Peyer's patch (tissue), 4 donors: ENCODE results near the gene GPATCH4.

Experiments used
- POLR2A ChIP-seq, 2 donors: fragments of 450-650 bp; IDR thresholded peaks; one replicate each; pipeline ENCODE4 v1.5.1; 2017; ENCODE audit warnings: antibody characterized with exemption in 2 of 2, mild to moderate bottlenecking in 2 of 2, moderate library complexity in 2 of 2
- TF ChIP-seq, protein P1 (sequence below), 6 experiments: fragments of 450-650 bp in 4 of 6; fragments of 200-600 bp in 2 of 6; sonication (generic) in 1 of 6; IDR thresholded peaks; one replicate each; pipeline ENCODE4 v1.5.1; 2017 to 2019; ENCODE audit warnings: antibody characterized with exemption in 6 of 6, mild to moderate bottlenecking in 3 of 6, moderate library complexity in 1 of 6

DNA sequence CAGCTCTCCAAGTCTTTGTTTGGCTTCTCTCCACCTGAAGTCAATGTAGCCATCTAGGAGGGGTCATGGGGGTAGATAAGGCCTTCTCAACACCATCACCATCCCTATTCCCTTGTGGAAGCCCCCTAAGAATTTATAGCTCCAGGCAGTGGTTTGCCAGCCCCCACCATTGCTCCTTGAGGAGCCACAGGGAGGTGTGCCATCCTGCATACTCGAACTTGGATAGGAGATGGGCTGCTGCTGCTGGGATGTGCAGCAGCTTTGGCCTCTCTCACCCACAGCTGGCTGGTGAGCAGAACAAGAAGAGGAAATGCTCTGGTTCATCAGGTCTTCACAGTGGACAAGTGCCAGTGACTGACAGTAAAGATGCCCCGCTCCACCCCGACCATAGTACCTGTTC, 4.9 kb downstream of the GPATCH4 start:
- TF ChIP-seq POLR2A (IDR thresholded peaks at IDR 0.05) = no peak
- TF ChIP-seq, protein P1, sequence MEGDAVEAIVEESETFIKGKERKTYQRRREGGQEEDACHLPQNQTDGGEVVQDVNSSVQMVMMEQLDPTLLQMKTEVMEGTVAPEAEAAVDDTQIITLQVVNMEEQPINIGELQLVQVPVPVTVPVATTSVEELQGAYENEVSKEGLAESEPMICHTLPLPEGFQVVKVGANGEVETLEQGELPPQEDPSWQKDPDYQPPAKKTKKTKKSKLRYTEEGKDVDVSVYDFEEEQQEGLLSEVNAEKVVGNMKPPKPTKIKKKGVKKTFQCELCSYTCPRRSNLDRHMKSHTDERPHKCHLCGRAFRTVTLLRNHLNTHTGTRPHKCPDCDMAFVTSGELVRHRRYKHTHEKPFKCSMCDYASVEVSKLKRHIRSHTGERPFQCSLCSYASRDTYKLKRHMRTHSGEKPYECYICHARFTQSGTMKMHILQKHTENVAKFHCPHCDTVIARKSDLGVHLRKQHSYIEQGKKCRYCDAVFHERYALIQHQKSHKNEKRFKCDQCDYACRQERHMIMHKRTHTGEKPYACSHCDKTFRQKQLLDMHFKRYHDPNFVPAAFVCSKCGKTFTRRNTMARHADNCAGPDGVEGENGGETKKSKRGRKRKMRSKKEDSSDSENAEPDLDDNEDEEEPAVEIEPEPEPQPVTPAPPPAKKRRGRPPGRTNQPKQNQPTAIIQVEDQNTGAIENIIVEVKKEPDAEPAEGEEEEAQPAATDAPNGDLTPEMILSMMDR (IDR thresholded peaks at IDR 0.05) = no peak
